Panc1 (cell line): ENCODE results near the gene NNT. TPM values are rescaled to one million over a fixed set of nuclear protein-coding genes. Genes with fewer than 3 reads are reported as not detected.

Source experiments
- ATAC-seq: fragments of 200-7000 bp; cut with Tn5 transposase; 2 replicates; pipeline ENCODE4 v1.9.1; 2020; ENCODE audit warnings: mild to moderate bottlenecking, moderate library complexity
- BruUV-seq: library from RNA; stranded (reverse); fragments of 400-500 nt; replicated peaks from 2 replicates; lab custom pipeline; 2021; lab: Mats Ljungman, UMichigan
- CTCF ChIA-PET: fragments of 300-600 bp; sonication (Branson Sonifier 250); formaldehyde crosslinking; loops from one replicate; lab custom pipeline; 2022; ENCODE audit warnings: antibody characterized with exemption; lab: Charles Lee
- POLR2A ChIA-PET: fragments of 300-600 bp; sonication (Branson Sonifier 250); formaldehyde crosslinking; loops from one replicate; lab custom pipeline; 2022; ENCODE audit warnings: antibody characterized with exemption; lab: Charles Lee
- DNase-seq: peaks from one replicate; pipeline ENCODE4 v3.0.0-alpha.2; 2010; ENCODE audit warnings: low read depth, low spot score
- H3K27ac ChIP-seq: 2 replicates; pipeline ENCODE4 v1.5.1; 2011; ENCODE audit warnings: mild to moderate bottlenecking, low read length, inconsistent platforms
- H3K27me3 ChIP-seq: fragments of 200-500 bp; sonication (Bioruptor generic); 2 replicates; pipeline ENCODE4 v1.6.0; 2014; ENCODE audit warnings: low read length, inconsistent platforms; ENCODE audit not compliant: control insufficient read depth, insufficient read depth
- H3K36me3 ChIP-seq: fragments of 200-500 bp; sonication (Bioruptor generic); 2 replicates; pipeline ENCODE4 v1.5.1; 2014; ENCODE audit warnings: inconsistent platforms, mild to moderate bottlenecking, low read length, moderate library complexity; ENCODE audit not compliant: control insufficient read depth, insufficient read depth
- H3K4me1 ChIP-seq: 2 replicates; pipeline ENCODE4 v1.5.1; 2011; ENCODE audit warnings: inconsistent platforms, mild to moderate bottlenecking, low read length, moderate library complexity; ENCODE audit not compliant: control insufficient read depth, insufficient read depth
- H3K4me3 ChIP-seq, 2 experiments: 2 replicates each; pipeline ENCODE4 v1.5.1; 2011 to 2012; ENCODE audit warnings: low read depth in 2 of 2, low read length in 2 of 2, mild to moderate bottlenecking in 2 of 2, inconsistent platforms in 1 of 2, moderate library complexity in 1 of 2
- H3K9me3 ChIP-seq: fragments of 200-500 bp; sonication (Bioruptor generic); 2 replicates; pipeline ENCODE4 v1.5.1; 2014; ENCODE audit warnings: low read depth, mild to moderate bottlenecking, inconsistent platforms, low read length, moderate library complexity; ENCODE audit not compliant: control insufficient read depth, insufficient read depth
- POLR2AphosphoS5 ChIP-seq: IDR thresholded peaks from 2 replicates; pipeline ENCODE4 v1.6.1; 2012; ENCODE audit warnings: mild to moderate bottlenecking, low read depth, low read length, moderate library complexity
- SIN3A ChIP-seq: IDR thresholded peaks from 2 replicates; pipeline ENCODE4 v1.6.1; 2012; ENCODE audit warnings: low read depth, mild to moderate bottlenecking, low read length, moderate library complexity, borderline replicate concordance; ENCODE audit not compliant: insufficient read depth
- TCF7L2 ChIP-seq: IDR thresholded peaks from 2 replicates; pipeline ENCODE4 v1.6.1; 2011; ENCODE audit warnings: mild to moderate bottlenecking, low read depth, low read length, inconsistent platforms
- in situ Hi-C: cut with HindIII; loops from 2 replicates; pipeline ENCODE4 v1.10.0; 2016; ENCODE audit warnings: low sequenced_read_pairs, low pct_unique_long_range_greater_than_20kb
- intact Hi-C: fragments of 100-400 bp; cut with micrococcal nuclease; formaldehyde crosslinking; loops from one replicate; pipeline ENCODE4 v1.10.0; 2022; ENCODE audit not compliant: unreplicated experiment
- total RNA-seq: library from RNA; stranded (reverse); gene quantifications from one replicate; pipeline ENCODE4 v1.2.1, GENCODE V29; 2021; ENCODE audit not compliant: unreplicated experiment
- TF ChIP-seq, protein P1 (sequence below), 2 experiments: IDR thresholded peaks; 2 replicates each; pipeline ENCODE4 v1.6.1; 2011 to 2012; ENCODE audit warnings: low read depth in 2 of 2, control low read depth in 1 of 2, low read length in 1 of 2, mild to moderate bottlenecking in 1 of 2, moderate library complexity in 1 of 2; ENCODE audit not compliant: insufficient read depth in 1 of 2
- TF ChIP-seq, protein P2 (sequence below): fragments of 450-650 bp; IDR thresholded peaks from 2 replicates; pipeline ENCODE4 v1.5.1; 2017; ENCODE audit warnings: mild to moderate bottlenecking

Gene NNT
- total RNA-seq, 1 experiment from 2014 or later, result 78.7 TPM

DNA sequence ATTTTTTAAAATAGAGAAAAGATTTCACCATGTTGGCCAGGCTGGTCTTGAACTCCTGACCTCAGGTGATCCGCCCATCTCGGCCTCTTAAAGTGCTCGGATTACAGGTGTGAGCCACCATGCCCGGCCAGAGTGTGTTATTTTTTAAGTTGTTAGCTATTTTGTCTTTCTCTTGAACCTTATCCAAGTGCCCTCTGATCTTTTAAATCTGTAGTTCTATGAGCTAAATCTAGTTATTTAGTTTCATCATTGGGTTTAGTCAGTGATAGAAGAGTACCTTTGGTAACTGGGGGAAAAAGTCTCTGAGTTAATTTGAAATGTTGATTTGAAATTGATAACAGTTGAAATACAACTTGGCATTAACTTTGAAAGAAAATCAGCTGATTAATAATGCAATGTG, 88.3 kb downstream of the NNT start:
- Histone ChIP-seq H3K4me1 (no peaks in the 10 kb centered on the region), H3K36me3 (no peaks in the 10 kb centered on the region), H3K4me3 (no peak overlapping the region), H3K27ac (no peak overlapping the region), H3K9me3 (no peaks in the 10 kb centered on the region), H3K27me3 (no peaks in the 10 kb centered on the region)
- no TSS peak for BruUV-seq
- in situ Hi-C loops, result no loop called here
- no peak for ATAC-seq
- TF ChIP-seq POLR2AphosphoS5 (no peak), TCF7L2 (no peak), SIN3A (no peak)
- TF ChIP-seq, protein P1, sequence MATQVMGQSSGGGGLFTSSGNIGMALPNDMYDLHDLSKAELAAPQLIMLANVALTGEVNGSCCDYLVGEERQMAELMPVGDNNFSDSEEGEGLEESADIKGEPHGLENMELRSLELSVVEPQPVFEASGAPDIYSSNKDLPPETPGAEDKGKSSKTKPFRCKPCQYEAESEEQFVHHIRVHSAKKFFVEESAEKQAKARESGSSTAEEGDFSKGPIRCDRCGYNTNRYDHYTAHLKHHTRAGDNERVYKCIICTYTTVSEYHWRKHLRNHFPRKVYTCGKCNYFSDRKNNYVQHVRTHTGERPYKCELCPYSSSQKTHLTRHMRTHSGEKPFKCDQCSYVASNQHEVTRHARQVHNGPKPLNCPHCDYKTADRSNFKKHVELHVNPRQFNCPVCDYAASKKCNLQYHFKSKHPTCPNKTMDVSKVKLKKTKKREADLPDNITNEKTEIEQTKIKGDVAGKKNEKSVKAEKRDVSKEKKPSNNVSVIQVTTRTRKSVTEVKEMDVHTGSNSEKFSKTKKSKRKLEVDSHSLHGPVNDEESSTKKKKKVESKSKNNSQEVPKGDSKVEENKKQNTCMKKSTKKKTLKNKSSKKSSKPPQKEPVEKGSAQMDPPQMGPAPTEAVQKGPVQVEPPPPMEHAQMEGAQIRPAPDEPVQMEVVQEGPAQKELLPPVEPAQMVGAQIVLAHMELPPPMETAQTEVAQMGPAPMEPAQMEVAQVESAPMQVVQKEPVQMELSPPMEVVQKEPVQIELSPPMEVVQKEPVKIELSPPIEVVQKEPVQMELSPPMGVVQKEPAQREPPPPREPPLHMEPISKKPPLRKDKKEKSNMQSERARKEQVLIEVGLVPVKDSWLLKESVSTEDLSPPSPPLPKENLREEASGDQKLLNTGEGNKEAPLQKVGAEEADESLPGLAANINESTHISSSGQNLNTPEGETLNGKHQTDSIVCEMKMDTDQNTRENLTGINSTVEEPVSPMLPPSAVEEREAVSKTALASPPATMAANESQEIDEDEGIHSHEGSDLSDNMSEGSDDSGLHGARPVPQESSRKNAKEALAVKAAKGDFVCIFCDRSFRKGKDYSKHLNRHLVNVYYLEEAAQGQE (IDR thresholded peaks at IDR 0.05; ENCODE audit: insufficient read depth in 1 of 2, low read depth in 2 of 2, low read length in 1 of 2), result no peak
- TF ChIP-seq, protein P2, sequence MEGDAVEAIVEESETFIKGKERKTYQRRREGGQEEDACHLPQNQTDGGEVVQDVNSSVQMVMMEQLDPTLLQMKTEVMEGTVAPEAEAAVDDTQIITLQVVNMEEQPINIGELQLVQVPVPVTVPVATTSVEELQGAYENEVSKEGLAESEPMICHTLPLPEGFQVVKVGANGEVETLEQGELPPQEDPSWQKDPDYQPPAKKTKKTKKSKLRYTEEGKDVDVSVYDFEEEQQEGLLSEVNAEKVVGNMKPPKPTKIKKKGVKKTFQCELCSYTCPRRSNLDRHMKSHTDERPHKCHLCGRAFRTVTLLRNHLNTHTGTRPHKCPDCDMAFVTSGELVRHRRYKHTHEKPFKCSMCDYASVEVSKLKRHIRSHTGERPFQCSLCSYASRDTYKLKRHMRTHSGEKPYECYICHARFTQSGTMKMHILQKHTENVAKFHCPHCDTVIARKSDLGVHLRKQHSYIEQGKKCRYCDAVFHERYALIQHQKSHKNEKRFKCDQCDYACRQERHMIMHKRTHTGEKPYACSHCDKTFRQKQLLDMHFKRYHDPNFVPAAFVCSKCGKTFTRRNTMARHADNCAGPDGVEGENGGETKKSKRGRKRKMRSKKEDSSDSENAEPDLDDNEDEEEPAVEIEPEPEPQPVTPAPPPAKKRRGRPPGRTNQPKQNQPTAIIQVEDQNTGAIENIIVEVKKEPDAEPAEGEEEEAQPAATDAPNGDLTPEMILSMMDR, result no peak
- intact Hi-C loops, result no loop called here
- ChIA-PET POLR2A (no interaction called here), CTCF (no interaction called here)
- DNase-seq, result no peak

DNA sequence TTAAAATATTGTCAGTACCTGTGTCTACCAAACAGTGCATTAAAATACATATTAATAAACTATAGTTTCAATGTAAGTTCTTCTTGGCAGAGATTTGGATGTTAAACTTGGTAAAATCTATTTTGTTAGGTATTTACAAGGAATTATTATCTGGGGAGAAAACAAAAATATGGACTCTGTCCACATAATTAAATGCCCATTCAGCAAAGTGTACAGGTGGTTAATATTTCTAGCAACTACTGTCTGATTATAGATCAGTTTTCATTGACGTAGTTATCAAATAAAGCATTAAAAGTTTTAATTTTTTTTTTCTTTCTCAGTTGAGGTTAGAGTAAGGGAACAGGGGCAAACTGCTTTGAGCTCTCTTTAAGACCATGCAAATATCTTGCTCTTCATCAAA, 88.9 kb downstream of the NNT start:
- DNase-seq, result no peak
- POLR2A ChIA-PET, result no interaction called here
- Histone ChIP-seq H3K9me3 (no peaks in the 10 kb centered on the region), H3K36me3 (no peaks in the 10 kb centered on the region), H3K27me3 (no peaks in the 10 kb centered on the region), H3K4me3 (no peak overlapping the region), H3K27ac (no peak overlapping the region), H3K4me1 (no peaks in the 10 kb centered on the region)
- in situ Hi-C loops, result no loop called here
- TF ChIP-seq SIN3A (no peak), POLR2AphosphoS5 (no peak), TCF7L2 (no peak)
- TF ChIP-seq, protein P2, result no peak
- TF ChIP-seq, protein P1 (IDR thresholded peaks at IDR 0.05; ENCODE audit: insufficient read depth in 1 of 2, low read depth in 2 of 2, low read length in 1 of 2), result no peak
- BruUV-seq, result no TSS peak
- CTCF ChIA-PET, result no interaction called here
- intact Hi-C loops, result no loop called here
- ATAC-seq, result no peak
